GM23338 (cell line): Measurements from ENCODE around the gene SNF8. TPM values are rescaled to one million over a fixed set of nuclear protein-coding genes. Genes with fewer than 3 reads are reported as not detected.

Source experiments
- ATAC-seq: fragments of 200-7000 bp; cut with Tn5 transposase; 3 replicates; pipeline ENCODE4 v1.9.1; 2020
- DNase-seq: peaks from one replicate; pipeline ENCODE4 v3.0.0-alpha.2; 2015; ENCODE audit warnings: low spot score
- H2AFZ ChIP-seq: fragments of 200-600 bp; sonication (generic); 2 replicates; pipeline ENCODE4 v1.8.0; 2016; ENCODE audit warnings: antibody characterized with exemption, mild to moderate bottlenecking, moderate library complexity
- H3F3A ChIP-seq: fragments of 200-600 bp; sonication (generic); replicated peaks from 2 replicates; pipeline ENCODE4 v1.8.0; 2017; ENCODE audit warnings: antibody characterized with exemption, mixed run types, low read depth
- H3K27ac ChIP-seq: fragments of 200-600 bp; sonication (generic); 2 replicates; pipeline ENCODE4 v1.6.1; 2016; ENCODE audit warnings: low read depth
- H3K27me3 ChIP-seq: fragments of 200-600 bp; sonication (generic); 2 replicates; pipeline ENCODE4 v1.8.0; 2016; ENCODE audit warnings: mild to moderate bottlenecking, mixed run types, moderate library complexity; ENCODE audit not compliant: insufficient read depth
- H3K36me3 ChIP-seq: fragments of 200-600 bp; sonication (generic); 2 replicates; pipeline ENCODE4 v1.8.0; 2016; ENCODE audit warnings: mild to moderate bottlenecking; ENCODE audit not compliant: insufficient read depth
- H3K4me1 ChIP-seq: fragments of 200-600 bp; sonication (generic); 2 replicates; pipeline ENCODE4 v1.8.0; 2016; ENCODE audit warnings: mild to moderate bottlenecking, moderate library complexity; ENCODE audit not compliant: insufficient read depth
- H3K4me2 ChIP-seq: fragments of 200-600 bp; sonication (generic); 2 replicates; pipeline ENCODE4 v1.7.1; 2017; ENCODE audit warnings: mixed run types
- H3K4me3 ChIP-seq: fragments of 200-600 bp; sonication (generic); 2 replicates; pipeline ENCODE4 v1.6.1; 2016; ENCODE audit warnings: mixed run types
- H3K79me2 ChIP-seq: fragments of 200-600 bp; sonication (generic); replicated peaks from 2 replicates; pipeline ENCODE4 v1.8.0; 2017; ENCODE audit warnings: mild to moderate bottlenecking; ENCODE audit not compliant: insufficient read depth
- H3K9me2 ChIP-seq: fragments of 200-600 bp; sonication (generic); 2 replicates; pipeline ENCODE4 v1.8.0; 2017; ENCODE audit not compliant: insufficient read depth
- H4K20me1 ChIP-seq: fragments of 200-600 bp; sonication (generic); replicated peaks from 2 replicates; pipeline ENCODE4 v1.8.0; 2017; ENCODE audit warnings: mild to moderate bottlenecking; ENCODE audit not compliant: insufficient read depth
- H3K27ac Mint-ChIP-seq: 2 replicates; pipeline ENCODE4 v1.8.0; 2020; ENCODE audit warnings: inconsistent platforms, mild to moderate bottlenecking, moderate library complexity, mixed read lengths
- H3K27me3 Mint-ChIP-seq: 3 replicates; pipeline ENCODE4 v1.8.0; 2022; ENCODE audit warnings: low read depth, mild to moderate bottlenecking, moderate library complexity, mixed read lengths, inconsistent platforms; ENCODE audit not compliant: insufficient read depth, poor library complexity
- H3K36me3 Mint-ChIP-seq: 3 replicates; pipeline ENCODE4 v1.8.0; 2021; ENCODE audit warnings: low read depth, mild to moderate bottlenecking, inconsistent platforms, moderate library complexity, mixed read lengths
- H3K4me1 Mint-ChIP-seq: 3 replicates; pipeline ENCODE4 v1.8.0; 2020; ENCODE audit warnings: mild to moderate bottlenecking, inconsistent platforms, mixed read lengths
- H3K4me3 Mint-ChIP-seq: 3 replicates; pipeline ENCODE4 v1.8.0; 2021; ENCODE audit warnings: moderate library complexity, mild to moderate bottlenecking, inconsistent platforms, mixed read lengths
- H3K9me3 Mint-ChIP-seq: 3 replicates; pipeline ENCODE4 v1.8.0; 2020; ENCODE audit warnings: moderate library complexity, mild to moderate bottlenecking, inconsistent platforms, mixed read lengths
- CREB1 ChIP-seq: fragments of 250-450 bp; sonication (Bioruptor Pico); IDR thresholded peaks from 2 replicates; pipeline ENCODE4 v1.5.0; 2020; ENCODE audit warnings: low read depth, mild to moderate bottlenecking, moderate library complexity
- CTCF ChIP-seq, 2 experiments: fragments of 200-600 bp in 1 of 2; sonication (generic) in 1 of 2; conservative IDR thresholded peaks; 2 replicates each; pipeline versions ENCODE4 v1.5.1 to v1.6.1; 2016 to 2017; ENCODE audit warnings: antibody characterized with exemption in 2 of 2, low read depth in 2 of 2, mild to moderate bottlenecking in 2 of 2, moderate library complexity in 1 of 2
- ETS1 ChIP-seq: IDR thresholded peaks from 2 replicates; pipeline ENCODE4 v1.6.1; 2016; ENCODE audit warnings: antibody characterized with exemption
- EZH2 ChIP-seq: fragments of 200-600 bp; sonication (generic); IDR thresholded peaks from one replicate; pipeline ENCODE4 v1.8.0; 2017; ENCODE audit warnings: antibody characterized with exemption, mild to moderate bottlenecking, low read depth; ENCODE audit not compliant: unreplicated experiment
- EZH2phosphoT487 ChIP-seq: fragments of 200-600 bp; sonication (generic); IDR thresholded peaks from one replicate; pipeline ENCODE4 v1.8.1; 2018; ENCODE audit warnings: antibody characterized with exemption; ENCODE audit not compliant: unreplicated experiment
- JUNB ChIP-seq: IDR thresholded peaks from one replicate; pipeline ENCODE4 v1.6.1; 2016; ENCODE audit warnings: antibody characterized with exemption; ENCODE audit not compliant: unreplicated experiment
- NANOG ChIP-seq: IDR thresholded peaks from 2 replicates; pipeline ENCODE4 v1.6.1; 2016; ENCODE audit warnings: antibody characterized with exemption, borderline replicate concordance
- POLR2AphosphoS5 ChIP-seq: IDR thresholded peaks from 2 replicates; pipeline ENCODE4 v1.6.1; 2016; ENCODE audit warnings: antibody characterized with exemption, low read depth
- REST ChIP-seq: IDR thresholded peaks from one replicate; pipeline ENCODE4 v1.6.1; 2018; ENCODE audit warnings: antibody characterized with exemption; ENCODE audit not compliant: unreplicated experiment
- STAT1 ChIP-seq: IDR thresholded peaks from one replicate; pipeline ENCODE4 v1.6.1; 2016; ENCODE audit warnings: antibody characterized with exemption; ENCODE audit not compliant: unreplicated experiment
- ZNF114 ChIP-seq: fragments of 250-450 bp; sonication (Bioruptor Pico); IDR thresholded peaks from 2 replicates; pipeline ENCODE4 v1.5.0; 2020; ENCODE audit warnings: mild to moderate bottlenecking, moderate library complexity
- ZNF331 ChIP-seq: fragments of 250-450 bp; sonication (Bioruptor Pico); IDR thresholded peaks from 2 replicates; pipeline ENCODE4 v1.5.0; 2020; ENCODE audit warnings: low read depth, mild to moderate bottlenecking, moderate library complexity
- ZNF462 ChIP-seq: fragments of 250-450 bp; sonication (Bioruptor Pico); IDR thresholded peaks from 2 replicates; pipeline ENCODE4 v1.5.0; 2020; ENCODE audit warnings: mild to moderate bottlenecking, moderate library complexity
- polyA plus RNA-seq: library from polyadenylated mRNA; unstranded; fragments of >200 nt; fragmentation: Nextera tagmentation; extraction: Ambion mirVana; gene quantifications from 2 replicates; pipeline ENCODE4 v1.2.1, GENCODE V29; 2016
- total RNA-seq: library from RNA; depleted of rRNA; stranded (reverse); fragments of >200 nt; shearing (Covaris generic); gene quantifications from 2 replicates; pipeline ENCODE4 v1.2.3, GENCODE V29; 2014

The SNF8 gene
- total and polyA plus RNA-seq, 2 experiments from 2014 or later, result 88.5 to 113 TPM

GRCh38 chr17:48907713-48908046 is 37.0 kb downstream of the SNF8 start:
- no peak for ATAC-seq
- peak overlapping the region; percentile 99 for H3K27ac Mint-ChIP-seq
- TF ChIP-seq ZNF462 (CRISPR knock-in tag) (no peak), POLR2AphosphoS5 (no peak), NANOG (no peak), STAT1 (no peak), ZNF114 (CRISPR knock-in tag) (no peak), ETS1 (no peak), ZNF331 (CRISPR knock-in tag) (no peak), JUNB (no peak), EZH2 (no peak), CREB1 (no peak), EZH2phosphoT487 (no peak), CTCF (conservative IDR thresholded peaks at IDR 0.05; ENCODE audit: low read depth in 2 of 2) (no peak), REST (no peak)

More at GRCh38 chr17:48907713-48908046, 37.0 kb downstream of the SNF8 start:
- H3K36me3 ChIP-seq, result peaks cover 17% of the 10 kb centered on the region; the same call in 1 of the 2 replicates
- H4K20me1 ChIP-seq, result peaks cover 32% of the 10 kb centered on the region
- H3K27ac ChIP-seq, result peak overlapping the region; percentile 95
- peaks cover 25% of the 10 kb centered on the region for H3K4me1 Mint-ChIP-seq
- 0 out of 2 replicates have a peak overlapping the region, but pooled peaks have one; percentile 4 for H2AFZ ChIP-seq
- H3K9me3 Mint-ChIP-seq, result no peaks in the 10 kb centered on the region
- H3F3A ChIP-seq, result peaks cover 27% of the 10 kb centered on the region
- H3K9me2 ChIP-seq, result no peaks in the 10 kb centered on the region
- peaks cover 27% of the 10 kb centered on the region for H3K36me3 Mint-ChIP-seq
- H3K4me2 ChIP-seq, result peak overlapping the region; percentile 83
- peaks cover 7% of the 10 kb centered on the region for H3K27me3 Mint-ChIP-seq
- DNase-seq, result peak; percentile 68
- peaks cover 26% of the 10 kb centered on the region for H3K4me1 ChIP-seq
- H3K4me3 Mint-ChIP-seq, result peak overlapping the region; percentile 93
- H3K27me3 ChIP-seq, result no peaks in the 10 kb centered on the region
- H3K4me3 ChIP-seq, result peak overlapping the region; percentile 96
- H3K79me2 ChIP-seq, result peaks cover 47% of the 10 kb centered on the region
